NCI-H2107 (cell line): ENCODE measurements around the gene PICK1.

Experiments used
- DNase-seq: peaks from one replicate; lab custom pipeline; 2025; lab: John Stamatoyannopoulos, UW

Gene PICK1

GRCh38 chr22:38049812-38050619, 7.2 kb upstream of the PICK1 start:
- no peak for DNase-seq

- no peak for DNase-seq
These were observed 6.5 kb upstream of the PICK1 start for GRCh38 chr22:38050720-38051119.

- no peak for DNase-seq
These were observed 5.9 kb upstream of the PICK1 start for GRCh38 chr22:38051261-38051660.

- DNase-seq: peak; percentile 57
These were observed 5.0 kb upstream of the PICK1 start for GRCh38 chr22:38051900-38052862.

- no peak for DNase-seq
These were observed 5.6 kb downstream of the PICK1 start for GRCh38 chr22:38062791-38063190.

GRCh38 chr22:38065539-38065938, 8.3 kb downstream of the PICK1 start:
- DNase-seq: no peak

GRCh38 chr22:38066381-38067027, 9.3 kb downstream of the PICK1 start:
- no peak for DNase-seq

- no peak for DNase-seq
These were observed 9.8 kb downstream of the PICK1 start for GRCh38 chr22:38067028-38067415.

GRCh38 chr22:38067761-38068360, 10.7 kb downstream of the PICK1 start:
- DNase-seq: no peak

GRCh38 chr22:38068641-38069371, 11.6 kb downstream of the PICK1 start:
- no peak for DNase-seq

GRCh38 chr22:38069372-38070249, 12.4 kb downstream of the PICK1 start:
- no peak for DNase-seq

GRCh38 chr22:38070250-38070921, 13.2 kb downstream of the PICK1 start:
- no peak for DNase-seq

- no peak for DNase-seq
These were observed 14.5 kb downstream of the PICK1 start for GRCh38 chr22:38071421-38072321.

GRCh38 chr22:38072322-38073149, 15.3 kb downstream of the PICK1 start:
- no peak for DNase-seq

GRCh38 chr22:38073150-38074130, 16.2 kb downstream of the PICK1 start:
- DNase-seq: no peak
